Stimulated activated memory B cell treated with anti-CD40 and anti-IgM and Interleukin-4, amounts not matched to agents 10 μg/mL and 1 μg/mL and 100 μg/mL, for 72 hours (primary cell): Measurements from ENCODE around the gene ZNF598.

Experiments used
- ATAC-seq: fragments of 150-1000 bp; cut with Tn5 transposase; 2 replicates; pipeline ENCODE4 v1.10.0; 2021
- H3K27ac Mint-ChIP-seq: one replicate; pipeline ENCODE4 v1.8.0; 2022; ENCODE audit warnings: mild to moderate bottlenecking, mixed read lengths
- H3K27me3 Mint-ChIP-seq: one replicate; pipeline ENCODE4 v1.8.0; 2022; ENCODE audit warnings: mixed read lengths
- H3K36me3 Mint-ChIP-seq: one replicate; pipeline ENCODE4 v1.8.0; 2022; ENCODE audit warnings: mixed read lengths
- H3K4me1 Mint-ChIP-seq: one replicate; pipeline ENCODE4 v1.8.0; 2022; ENCODE audit warnings: mixed read lengths
- H3K4me3 Mint-ChIP-seq: one replicate; pipeline ENCODE4 v1.8.0; 2022; ENCODE audit warnings: mild to moderate bottlenecking, moderate library complexity, mixed read lengths
- H3K9me3 Mint-ChIP-seq: one replicate; pipeline ENCODE4 v1.8.0; 2022; ENCODE audit warnings: mixed read lengths

ZNF598 gene

DNA sequence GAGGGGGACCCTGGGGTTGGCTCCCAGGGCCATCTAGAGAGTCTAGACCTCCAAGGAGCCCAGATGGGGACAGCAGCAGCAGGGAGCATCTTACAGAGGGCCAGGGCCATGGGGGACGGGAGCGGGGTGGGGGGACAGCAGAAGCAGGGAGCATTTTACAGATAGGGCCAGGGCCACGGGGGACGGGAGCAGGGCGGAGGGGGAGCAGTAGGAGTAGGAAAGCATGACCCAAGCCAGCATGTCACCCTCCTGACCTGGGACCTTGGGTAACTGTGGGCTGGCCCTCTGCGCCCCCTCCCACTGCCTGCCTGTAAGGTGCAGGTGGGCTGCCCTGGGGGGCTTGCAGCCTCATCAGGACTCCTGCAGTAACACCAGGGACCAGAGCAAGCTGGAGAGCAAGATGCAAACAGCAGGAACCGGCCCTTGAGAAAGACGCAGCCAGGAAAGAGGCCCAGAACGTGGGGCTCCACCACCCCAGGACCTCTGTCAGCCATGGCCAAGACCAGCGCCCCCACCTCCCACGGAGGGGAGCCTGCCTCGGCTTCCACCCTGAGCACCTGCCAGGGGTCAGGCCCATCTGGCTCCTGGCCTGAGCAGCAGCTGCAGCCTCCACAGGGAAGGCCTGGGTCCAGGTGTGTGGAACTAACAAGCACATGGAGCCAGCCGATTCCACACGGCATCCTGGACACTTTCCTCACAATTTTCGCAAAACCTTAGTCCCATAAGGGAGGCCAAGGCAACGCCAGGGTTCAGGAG lies 2.4 kb downstream of the ZNF598 start:
- H3K9me3 Mint-ChIP-seq: no peaks in the 10 kb centered on the region
- H3K27me3 Mint-ChIP-seq: no peaks in the 10 kb centered on the region
- peaks cover 60% of the 10 kb centered on the region for H3K4me1 Mint-ChIP-seq
- ATAC-seq: no peak
- peak overlapping the region; percentile 83 for H3K4me3 Mint-ChIP-seq
- peak overlapping the region; percentile 60 for H3K27ac Mint-ChIP-seq
- H3K36me3 Mint-ChIP-seq: peaks cover 38% of the 10 kb centered on the region

DNA sequence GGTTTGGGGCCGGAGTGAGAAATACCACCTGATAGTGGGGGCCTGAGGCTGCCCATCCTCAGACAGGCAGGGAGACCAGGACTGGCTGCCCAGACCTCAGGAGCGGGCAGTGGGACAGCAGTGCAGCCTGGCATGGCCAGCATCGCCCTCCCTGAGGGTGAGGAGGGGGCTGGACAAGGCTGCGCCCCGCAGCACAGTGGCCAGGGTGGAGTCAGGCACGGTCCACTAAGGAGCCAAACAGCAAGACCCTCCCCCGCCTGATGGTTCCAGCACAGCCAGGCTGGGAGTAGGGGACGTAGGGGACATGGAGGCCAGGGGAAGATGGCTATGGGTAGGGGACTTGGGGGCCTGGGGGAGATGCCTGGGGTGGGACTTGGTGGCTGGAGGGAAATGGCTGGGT lies 3.3 kb downstream of the ZNF598 start:
- Mint-ChIP-seq H3K4me3 (peak overlapping the region; percentile 27), H3K36me3 (peaks cover 43% of the 10 kb centered on the region), H3K27ac (peak overlapping the region; percentile 60), H3K4me1 (peaks cover 60% of the 10 kb centered on the region), H3K27me3 (no peaks in the 10 kb centered on the region), H3K9me3 (no peaks in the 10 kb centered on the region)
- no peak for ATAC-seq

DNA sequence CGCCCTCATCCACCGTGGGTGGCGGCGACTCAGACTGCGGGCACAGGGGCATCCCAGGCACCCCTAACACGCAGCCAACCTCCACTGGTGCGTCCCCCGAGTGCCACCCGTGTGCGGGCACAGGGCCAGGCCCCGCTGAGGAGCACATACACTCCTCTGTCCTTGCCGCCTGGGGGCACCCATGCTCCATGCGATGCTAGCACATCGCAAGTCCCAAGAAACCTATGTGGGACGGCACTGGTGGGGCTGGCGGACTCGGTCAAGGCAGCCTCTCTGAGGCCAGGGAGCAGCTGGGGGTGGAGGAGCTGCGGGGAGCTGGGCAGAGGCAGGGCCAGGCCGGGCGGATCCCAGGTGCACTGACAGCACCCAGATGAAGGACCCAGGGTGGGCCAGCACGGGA lies 4.0 kb downstream of the ZNF598 start:
- no peaks in the 10 kb centered on the region for H3K9me3 Mint-ChIP-seq
- H3K36me3 Mint-ChIP-seq: peaks cover 50% of the 10 kb centered on the region
- peaks cover 60% of the 10 kb centered on the region for H3K4me1 Mint-ChIP-seq
- peak overlapping the region; percentile 20 for H3K4me3 Mint-ChIP-seq
- H3K27ac Mint-ChIP-seq: peak overlapping the region; percentile 60
- H3K27me3 Mint-ChIP-seq: no peaks in the 10 kb centered on the region
- no peak for ATAC-seq

DNA sequence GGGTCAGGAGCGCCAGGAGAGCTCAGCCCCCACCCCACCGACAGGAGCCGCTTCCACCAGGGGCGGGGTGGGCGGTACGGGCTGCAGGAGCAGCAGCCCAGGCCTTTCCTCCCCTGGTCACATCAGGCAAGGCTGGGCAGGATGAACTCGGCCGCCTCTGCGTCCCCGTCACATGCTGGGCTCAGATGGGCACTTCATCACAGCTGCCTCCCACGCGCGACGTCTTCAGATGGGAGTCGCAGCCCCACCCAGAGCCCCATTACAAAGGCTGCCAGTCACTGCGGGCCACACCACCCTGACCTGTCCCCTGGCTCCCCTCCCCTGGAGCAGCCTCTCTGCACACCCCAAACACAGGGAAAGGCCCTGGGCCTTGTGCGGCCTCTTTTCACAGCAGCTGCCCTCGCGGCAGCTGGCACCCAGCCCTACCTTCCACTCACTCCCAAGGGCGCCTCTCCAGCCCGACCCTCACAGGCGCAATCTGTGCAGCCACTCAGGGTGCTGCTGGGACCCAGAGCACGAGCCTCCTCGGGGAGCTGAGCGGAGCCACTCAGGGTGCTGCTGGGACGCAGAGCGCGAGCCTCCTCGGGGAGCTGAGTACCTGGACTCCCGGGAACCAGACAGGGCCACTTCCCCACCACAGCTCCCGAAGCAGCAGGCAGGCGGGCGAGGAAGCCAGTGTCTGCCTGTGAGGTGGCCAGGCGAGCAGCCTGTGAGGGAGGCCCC lies 4.7 kb downstream of the ZNF598 start:
- peak overlapping the region; percentile 26 for H3K4me3 Mint-ChIP-seq
- H3K27me3 Mint-ChIP-seq: no peaks in the 10 kb centered on the region
- H3K4me1 Mint-ChIP-seq: peaks cover 53% of the 10 kb centered on the region
- H3K9me3 Mint-ChIP-seq: no peaks in the 10 kb centered on the region
- H3K36me3 Mint-ChIP-seq: peaks cover 54% of the 10 kb centered on the region
- no peak for ATAC-seq
- peak overlapping the region; percentile 60 for H3K27ac Mint-ChIP-seq

DNA sequence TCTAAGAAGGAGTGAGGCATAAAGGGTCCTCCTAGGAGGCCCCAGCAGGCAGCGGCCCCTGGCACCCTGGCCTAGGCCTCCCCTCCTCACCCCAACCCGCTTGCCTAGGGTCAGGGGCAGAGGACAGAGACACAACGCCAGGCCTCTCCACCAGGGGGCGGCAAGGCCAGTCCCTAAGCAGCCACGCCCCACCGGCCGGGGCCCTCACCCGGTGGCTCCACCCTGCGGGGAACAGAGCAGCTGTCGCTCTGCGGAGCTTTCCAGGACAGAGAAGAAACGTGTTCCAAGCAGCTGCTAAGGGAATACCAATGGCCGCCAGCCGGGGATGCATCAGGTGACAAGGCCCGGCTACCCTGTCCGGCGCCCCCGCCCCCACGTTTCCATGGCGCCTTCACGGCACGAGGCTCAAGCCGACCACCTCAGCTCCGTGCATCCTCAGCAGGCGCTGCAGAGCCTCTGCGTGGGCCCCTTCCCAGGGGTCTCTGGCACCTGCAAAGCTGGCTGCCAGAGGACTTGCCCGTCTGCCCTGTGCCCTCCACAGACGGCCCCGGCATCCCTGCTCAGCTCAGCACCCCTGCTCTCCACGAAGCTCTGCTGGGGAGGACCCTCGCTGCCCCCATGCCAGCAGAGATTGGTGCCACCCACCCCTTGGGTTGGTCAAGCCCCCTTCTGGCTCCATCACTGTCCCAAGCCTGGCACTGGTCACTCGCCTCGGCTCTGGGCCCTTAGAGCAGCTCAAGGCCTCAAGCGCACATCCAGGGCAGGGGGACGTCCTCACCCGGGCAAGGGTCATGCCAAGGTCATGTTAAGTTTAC lies 5.6 kb downstream of the ZNF598 start:
- peak overlapping the region; percentile 12 for H3K4me3 Mint-ChIP-seq
- peaks cover 56% of the 10 kb centered on the region for H3K36me3 Mint-ChIP-seq
- H3K27me3 Mint-ChIP-seq: no peaks in the 10 kb centered on the region
- peak overlapping the region; percentile 30 for H3K27ac Mint-ChIP-seq
- H3K4me1 Mint-ChIP-seq: peaks cover 52% of the 10 kb centered on the region
- no peaks in the 10 kb centered on the region for H3K9me3 Mint-ChIP-seq
- peak; percentile 90 for ATAC-seq

DNA sequence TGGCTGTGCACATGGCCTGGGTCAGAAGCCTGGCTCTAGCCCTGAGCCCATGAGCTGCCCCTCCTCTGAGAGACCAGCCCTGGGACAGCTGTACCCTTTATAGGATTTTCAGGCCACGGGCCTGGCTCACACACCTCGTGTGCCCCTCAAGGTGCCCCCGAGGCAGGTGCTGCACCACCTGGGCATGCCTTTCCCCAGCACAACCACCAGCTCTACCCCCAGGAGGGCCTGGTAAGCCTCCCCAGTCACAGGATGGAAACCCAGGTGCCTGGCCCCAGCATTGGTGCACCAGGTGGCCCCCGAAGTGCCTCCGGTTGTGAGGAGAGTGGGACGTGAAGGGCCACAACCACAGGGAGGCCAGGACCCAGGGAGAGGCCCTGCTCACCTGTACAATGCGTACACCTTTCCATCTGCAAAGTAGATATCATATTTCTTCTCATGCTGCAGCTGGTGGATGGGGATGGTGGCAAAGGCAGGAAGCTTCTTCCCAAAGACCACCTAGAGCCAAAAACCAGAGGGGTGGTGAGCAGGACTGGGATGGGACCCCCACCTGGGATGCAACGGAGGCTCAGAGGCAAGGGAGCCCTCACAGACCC lies 6.3 kb downstream of the ZNF598 start:
- peaks cover 58% of the 10 kb centered on the region for H3K36me3 Mint-ChIP-seq
- no peaks in the 10 kb centered on the region for H3K27me3 Mint-ChIP-seq
- H3K4me1 Mint-ChIP-seq: peaks cover 45% of the 10 kb centered on the region
- no peak overlapping the region for H3K4me3 Mint-ChIP-seq
- no peaks in the 10 kb centered on the region for H3K9me3 Mint-ChIP-seq
- no peak overlapping the region for H3K27ac Mint-ChIP-seq
- ATAC-seq: no peak

DNA sequence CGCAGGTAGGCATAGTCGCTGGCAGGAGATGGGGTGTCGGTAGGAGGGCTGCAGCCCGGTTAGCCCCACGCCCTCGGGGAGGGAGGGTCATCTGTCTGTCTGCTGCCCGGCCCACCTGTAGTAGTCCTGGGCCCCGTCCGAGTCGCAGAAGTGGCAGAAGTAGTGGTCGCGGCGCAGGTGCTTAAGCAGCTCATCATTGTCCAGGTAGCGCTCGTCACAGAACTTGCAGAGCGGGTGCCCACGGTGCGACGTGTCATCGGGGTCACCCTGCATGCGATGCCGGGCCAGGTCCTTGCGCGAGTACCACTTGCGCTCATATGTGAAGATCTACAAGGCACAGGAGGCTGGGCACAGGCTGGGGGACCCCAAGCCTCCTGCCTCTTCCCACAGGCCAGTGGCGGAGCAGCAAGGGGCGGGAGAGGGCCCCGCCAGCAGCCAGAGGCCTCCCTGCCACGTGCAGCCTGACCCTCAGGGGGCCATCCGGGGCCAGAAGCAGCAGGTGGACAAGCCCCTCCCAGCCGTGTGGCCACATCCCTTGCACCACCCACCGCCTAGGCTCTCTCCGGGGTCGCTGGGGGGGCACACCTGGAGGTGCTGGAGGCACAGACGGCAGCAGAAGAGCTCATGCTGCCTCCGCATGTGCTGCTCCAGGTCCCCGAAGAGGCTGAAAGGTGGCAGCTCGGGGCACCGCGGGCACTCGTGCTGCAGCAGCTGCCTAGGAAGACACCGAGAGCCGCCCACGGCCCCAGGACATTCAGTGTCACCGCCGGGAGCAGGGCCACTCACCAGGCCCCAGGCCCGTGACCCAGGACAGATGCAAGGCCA lies 7.0 kb downstream of the ZNF598 start:
- ATAC-seq: no peak
- Mint-ChIP-seq H3K9me3 (no peaks in the 10 kb centered on the region), H3K36me3 (peaks cover 54% of the 10 kb centered on the region), H3K27ac (no peak overlapping the region), H3K4me3 (no peak overlapping the region), H3K27me3 (no peaks in the 10 kb centered on the region), H3K4me1 (peaks cover 38% of the 10 kb centered on the region)

DNA sequence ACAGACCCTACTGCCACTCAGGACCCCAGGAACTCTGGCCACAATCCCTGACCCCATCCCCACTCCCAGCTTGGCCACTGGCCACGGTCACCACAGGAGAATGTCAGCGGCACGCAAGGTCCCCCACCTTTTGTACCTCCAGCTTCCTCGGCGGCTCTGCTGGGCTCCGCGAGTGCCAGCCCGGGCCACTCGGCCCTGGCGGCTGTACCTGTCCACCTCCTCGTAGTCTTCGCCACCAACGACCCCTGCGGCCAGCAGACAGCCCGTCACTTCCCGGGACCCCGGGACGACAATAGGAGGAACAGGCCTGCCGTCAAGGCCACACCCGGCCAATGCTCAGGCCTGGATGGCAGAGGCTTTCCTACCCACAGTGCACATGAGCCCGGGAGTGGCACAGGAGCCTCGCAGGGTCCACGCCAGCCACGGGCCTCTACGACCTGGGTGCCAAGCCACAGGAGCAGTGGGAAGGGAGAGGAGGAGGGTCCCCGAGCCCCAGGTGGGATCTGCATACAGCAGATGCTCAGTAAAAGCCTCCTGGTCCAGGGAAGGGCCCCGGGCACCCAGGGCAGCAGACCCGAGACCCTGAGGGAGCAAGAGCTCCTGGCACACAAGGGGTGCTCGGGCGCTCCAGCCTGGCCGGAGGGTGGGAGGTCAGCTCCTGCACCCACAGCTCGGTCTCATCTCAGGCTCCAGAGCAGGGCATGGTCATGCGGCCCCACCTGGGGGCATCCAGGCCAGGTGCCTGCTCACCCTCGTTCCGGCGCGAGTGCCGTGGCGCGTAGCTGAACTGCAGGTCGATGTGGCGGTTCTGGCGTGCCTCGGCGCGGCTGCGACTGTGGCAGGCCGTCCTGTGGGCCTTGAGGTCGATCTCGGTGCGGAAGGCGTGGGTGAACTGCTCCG lies 7.9 kb downstream of the ZNF598 start:
- Mint-ChIP-seq H3K4me3 (no peak overlapping the region), H3K27me3 (no peaks in the 10 kb centered on the region), H3K27ac (no peak overlapping the region), H3K9me3 (no peaks in the 10 kb centered on the region), H3K4me1 (peaks cover 29% of the 10 kb centered on the region), H3K36me3 (peaks cover 49% of the 10 kb centered on the region)
- no peak for ATAC-seq

DNA sequence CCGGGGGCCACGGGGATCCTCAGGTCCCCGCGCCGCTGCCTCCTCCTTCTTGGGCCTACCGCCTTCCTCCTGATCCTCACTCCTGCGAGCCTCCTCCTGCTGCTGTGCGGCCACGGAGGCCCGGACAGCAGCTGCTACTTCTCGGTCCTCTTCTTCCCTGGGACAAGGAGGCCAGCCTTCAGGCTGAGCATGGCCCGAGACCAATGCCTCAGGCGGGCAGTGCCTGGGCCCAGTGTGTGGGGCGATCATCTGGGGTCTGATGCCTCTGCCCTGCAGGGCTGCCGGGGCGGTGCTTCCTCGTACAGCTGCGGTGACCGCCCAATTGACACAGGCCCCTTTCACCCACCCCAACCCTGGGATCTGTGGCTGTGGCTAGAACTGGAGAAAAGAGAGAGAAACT lies 8.6 kb downstream of the ZNF598 start:
- ATAC-seq: no peak
- Mint-ChIP-seq H3K36me3 (peaks cover 46% of the 10 kb centered on the region), H3K4me1 (peaks cover 22% of the 10 kb centered on the region), H3K4me3 (no peak overlapping the region), H3K27ac (no peak overlapping the region), H3K9me3 (no peaks in the 10 kb centered on the region), H3K27me3 (no peaks in the 10 kb centered on the region)

DNA sequence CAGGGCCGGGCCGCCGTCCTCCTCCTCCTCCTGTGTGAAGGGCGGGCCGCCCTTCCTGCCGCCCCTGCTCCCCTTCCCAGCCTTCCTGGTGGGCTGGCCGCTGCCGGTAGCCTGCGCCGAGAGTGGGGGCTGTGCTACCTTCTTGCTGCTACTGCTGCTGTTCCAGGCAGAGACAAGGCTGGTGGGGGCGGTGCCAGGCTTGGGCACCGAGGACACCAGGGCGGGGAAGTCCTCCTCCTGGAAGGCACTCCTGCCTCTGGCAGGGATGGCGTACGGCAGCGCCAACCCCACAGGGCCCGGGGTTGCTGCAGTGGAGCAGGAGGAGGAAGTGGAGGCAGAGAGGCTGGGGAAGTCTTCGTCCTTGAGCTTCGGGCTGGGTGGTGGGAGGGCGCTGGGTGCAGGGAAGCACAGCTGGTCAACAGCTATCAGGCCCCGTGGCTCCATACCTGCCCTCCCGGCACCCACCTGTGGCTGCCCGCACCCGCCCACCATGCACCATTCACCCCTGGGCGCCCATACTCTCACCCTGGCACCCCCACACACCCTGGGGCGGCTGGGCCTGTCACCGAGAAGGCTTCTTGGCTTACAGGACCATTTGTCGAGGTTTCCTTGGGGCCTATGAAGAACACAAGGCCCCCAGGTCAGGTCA lies 9.6 kb downstream of the ZNF598 start:
- Mint-ChIP-seq H3K36me3 (peaks cover 46% of the 10 kb centered on the region), H3K4me1 (peaks cover 12% of the 10 kb centered on the region), H3K9me3 (no peaks in the 10 kb centered on the region), H3K27me3 (no peaks in the 10 kb centered on the region), H3K4me3 (no peak overlapping the region), H3K27ac (no peak overlapping the region)
- no peak for ATAC-seq

DNA sequence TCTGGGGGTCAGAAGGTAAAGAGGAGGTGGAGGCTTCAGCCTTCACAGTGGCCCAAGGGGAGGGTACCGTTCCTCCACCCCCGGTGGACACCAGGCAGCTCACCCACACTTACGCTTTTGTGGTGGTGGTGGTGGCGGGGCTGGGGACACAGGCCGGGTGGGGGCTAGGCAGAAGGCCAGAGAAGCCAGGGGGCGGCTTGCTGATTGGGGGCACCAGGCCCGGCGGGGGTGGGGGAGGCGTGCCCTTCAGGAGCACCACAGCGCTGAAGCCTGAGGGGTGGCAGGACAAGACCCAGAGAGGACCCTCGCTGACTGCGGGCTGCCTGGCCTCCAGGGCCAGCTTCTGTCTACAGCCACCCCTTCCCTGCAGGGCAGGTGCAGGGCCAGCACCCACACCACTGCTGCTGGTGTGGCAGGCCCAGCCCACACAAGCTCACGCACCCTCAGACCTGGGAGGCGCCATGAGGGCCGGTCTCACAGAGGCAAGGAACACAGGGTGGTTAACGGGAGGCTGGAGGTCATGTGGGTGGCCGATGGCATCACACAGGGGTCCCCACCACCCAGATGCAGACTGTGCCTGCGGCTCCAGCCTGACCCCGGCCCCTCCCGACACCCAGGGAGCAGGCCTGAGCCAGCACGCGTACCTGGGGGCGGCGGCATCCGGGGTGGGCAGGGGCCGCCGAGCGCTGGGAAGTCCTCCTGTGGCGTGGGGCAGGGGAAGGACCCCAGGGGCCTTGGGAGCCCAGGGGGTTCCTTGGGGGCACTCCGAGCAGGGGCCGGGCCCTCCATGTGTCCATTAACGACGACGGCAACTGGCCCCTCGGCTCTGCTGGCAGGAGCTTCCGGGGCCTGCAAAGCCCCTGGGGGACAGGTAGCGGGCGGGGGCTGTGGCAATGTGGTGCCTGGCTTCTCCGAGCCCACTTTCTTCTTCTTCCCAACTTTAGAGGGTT lies 10.5 kb downstream of the ZNF598 start:
- peaks cover 5% of the 10 kb centered on the region for H3K4me1 Mint-ChIP-seq
- H3K36me3 Mint-ChIP-seq: peaks cover 43% of the 10 kb centered on the region
- no peak overlapping the region for H3K4me3 Mint-ChIP-seq
- no peak for ATAC-seq
- no peaks in the 10 kb centered on the region for H3K9me3 Mint-ChIP-seq
- no peaks in the 10 kb centered on the region for H3K27me3 Mint-ChIP-seq
- H3K27ac Mint-ChIP-seq: no peak overlapping the region

DNA sequence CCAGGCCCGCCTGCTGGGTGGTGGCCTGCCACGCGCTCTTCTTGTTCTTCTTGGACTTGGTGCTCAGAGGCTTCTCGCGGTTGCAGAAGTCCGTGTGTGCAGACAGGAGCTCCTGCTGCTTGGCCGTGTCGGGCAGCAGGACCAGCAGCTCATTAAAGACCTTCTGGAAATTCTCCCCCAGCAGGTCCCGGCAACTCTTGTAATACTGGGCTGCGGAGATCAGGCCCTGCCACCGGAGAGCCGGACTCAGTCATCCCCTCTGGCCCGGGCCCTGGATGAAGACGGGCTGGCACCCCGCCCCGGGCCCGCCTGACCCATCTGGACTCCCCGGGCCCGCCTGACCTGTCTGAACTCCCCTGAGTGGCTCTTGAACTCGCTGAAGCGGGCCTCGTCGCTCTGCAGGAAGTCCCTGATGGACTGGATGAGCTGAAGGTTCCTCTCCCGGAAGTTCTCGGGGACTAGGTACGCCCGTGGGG lies 11.2 kb downstream of the ZNF598 start:
- ATAC-seq: no peak
- Mint-ChIP-seq H3K4me1 (peaks cover 9% of the 10 kb centered on the region), H3K36me3 (peaks cover 43% of the 10 kb centered on the region), H3K27ac (no peak overlapping the region), H3K9me3 (no peaks in the 10 kb centered on the region), H3K27me3 (no peaks in the 10 kb centered on the region), H3K4me3 (no peak overlapping the region)
